OCI-LY7 (cell line): ENCODE measurements around the gene SCARF2. TPM values are rescaled to one million over a fixed set of nuclear protein-coding genes. Genes with fewer than 3 reads are reported as not detected.

Experiments used
- BruUV-seq: library from RNA; stranded (reverse); fragments of 400-500 nt; replicated peaks from 2 replicates; lab custom pipeline; 2021; lab: Mats Ljungman, UMichigan
- CTCF ChIA-PET: fragments of 300-600 bp; sonication (Branson Sonifier 250); formaldehyde crosslinking; loops from one replicate; lab custom pipeline; 2022; ENCODE audit warnings: antibody characterized with exemption; ENCODE audit not compliant: unreplicated experiment; lab: Charles Lee
- POLR2A ChIA-PET: fragments of 300-600 bp; sonication (Branson Sonifier 250); formaldehyde crosslinking; loops from one replicate; lab custom pipeline; 2022; ENCODE audit warnings: antibody characterized with exemption; lab: Charles Lee
- DNase-seq: peaks from one replicate; pipeline ENCODE4 v3.0.0-alpha.2; 2015; ENCODE audit warnings: low spot score
- H2AFZ ChIP-seq: fragments of 200-600 bp; sonication (generic), shearing (Covaris generic); 2 replicates; pipeline ENCODE4 v1.6.1; 2014; ENCODE audit warnings: mild to moderate bottlenecking, antibody characterized with exemption, low read length, moderate library complexity
- H3K27ac ChIP-seq: fragments of 200-600 bp; sonication (generic); 2 replicates; pipeline ENCODE4 v1.5.1; 2014; ENCODE audit warnings: mixed run types, low read depth, mild to moderate bottlenecking, moderate library complexity, low read length, inconsistent platforms; ENCODE audit not compliant: poor library complexity, severe bottlenecking
- H3K36me3 ChIP-seq: fragments of 200-600 bp; sonication (generic); 2 replicates; pipeline ENCODE4 v1.6.1; 2014; ENCODE audit warnings: mild to moderate bottlenecking, antibody characterized with exemption, low read length, moderate library complexity, mixed read lengths; ENCODE audit not compliant: insufficient read depth
- H3K4me1 ChIP-seq: fragments of 200-600 bp; sonication (generic); 2 replicates; pipeline ENCODE4 v1.5.1; 2014; ENCODE audit warnings: mild to moderate bottlenecking, low read length; ENCODE audit not compliant: insufficient read depth, poor library complexity, severe bottlenecking
- H3K4me2 ChIP-seq: fragments of 200-600 bp; sonication (generic); 2 replicates; pipeline ENCODE4 v1.6.1; 2014; ENCODE audit warnings: mild to moderate bottlenecking, low read length
- H3K4me3 ChIP-seq: fragments of 200-600 bp; sonication (generic); 2 replicates; pipeline ENCODE4 v1.5.1; 2014; ENCODE audit warnings: mild to moderate bottlenecking, low read depth, low read length; ENCODE audit not compliant: poor library complexity, severe bottlenecking
- H3K79me2 ChIP-seq: fragments of 200-600 bp; sonication (generic); 2 replicates; pipeline ENCODE4 v1.6.1; 2016; ENCODE audit warnings: low read depth, mild to moderate bottlenecking, low read length, moderate library complexity, mixed read lengths; ENCODE audit not compliant: insufficient read depth
- H3K9me2 ChIP-seq: fragments of 200-600 bp; sonication (generic); 2 replicates; pipeline ENCODE4 v1.6.1; 2016; ENCODE audit warnings: mild to moderate bottlenecking, low read length, mixed read lengths; ENCODE audit not compliant: insufficient read depth
- H3K9me3 ChIP-seq: fragments of 200-600 bp; sonication (generic); 2 replicates; pipeline ENCODE4 v1.6.1; 2014; ENCODE audit warnings: mild to moderate bottlenecking, mixed run types, low read length, mixed read lengths
- H4K20me1 ChIP-seq: fragments of 200-600 bp; sonication (generic); 2 replicates; pipeline ENCODE4 v1.6.1; 2014; ENCODE audit warnings: mild to moderate bottlenecking, antibody characterized with exemption, low read length, moderate library complexity, mixed read lengths; ENCODE audit not compliant: insufficient read depth
- CTCF ChIP-seq: fragments of 200-600 bp; sonication (generic); conservative IDR thresholded peaks from 2 replicates; pipeline ENCODE4 v1.5.1; 2014; ENCODE audit warnings: mild to moderate bottlenecking, antibody characterized with exemption, low read length, moderate library complexity, mixed read lengths
- EZH2phosphoT487 ChIP-seq: fragments of 200-600 bp; sonication (generic); IDR thresholded peaks from 2 replicates; pipeline ENCODE4 v1.6.1; 2018; ENCODE audit warnings: low read depth, borderline replicate concordance, mild to moderate bottlenecking, mixed run types, antibody characterized with exemption, low read length, moderate library complexity, mixed read lengths
- intact Hi-C: fragments of 100-400 bp; cut with micrococcal nuclease; formaldehyde crosslinking; loops from one replicate; pipeline ENCODE4 v1.10.0; 2022; ENCODE audit not compliant: unreplicated experiment
- total RNA-seq, 2 experiments: library from RNA; depleted of rRNA in 1 of 2; stranded (reverse); fragments of >200 nt in 1 of 2; shearing (Covaris generic) in 1 of 2; gene quantifications; 2 replicates each; pipeline ENCODE4 v1.2.3, GENCODE V29; 2014 to 2022

Gene SCARF2
- total RNA-seq, 2 experiments from 2014 or later: 1.0 to 2.2 TPM

- Histone ChIP-seq H3K27ac (no peak overlapping the region), H3K4me1 (no peaks in the 10 kb centered on the region), H3K79me2 (no peaks in the 10 kb centered on the region), H3K9me2 (no peaks in the 10 kb centered on the region), H3K9me3 (peaks cover 5% of the 10 kb centered on the region; the same call in 1 of the 2 replicates), H4K20me1 (no peaks in the 10 kb centered on the region), H3K4me3 (no peak overlapping the region), H2AFZ (no peak overlapping the region), H3K36me3 (no peaks in the 10 kb centered on the region), H3K4me2 (no peak overlapping the region)
- ChIA-PET CTCF (no interaction called here), POLR2A (no interaction called here)
- intact Hi-C loops: no loop called here
- DNase-seq: no peak
- TF ChIP-seq CTCF: no peak
- BruUV-seq: no TSS peak
These were observed 50.7 kb downstream of the SCARF2 start for GRCh38 chr22:20386972-20387371.

- Histone ChIP-seq H4K20me1 (no peaks in the 10 kb centered on the region), H3K4me1 (no peaks in the 10 kb centered on the region), H3K79me2 (no peaks in the 10 kb centered on the region), H3K9me2 (no peaks in the 10 kb centered on the region), H3K4me2 (no peak overlapping the region), H3K36me3 (no peaks in the 10 kb centered on the region), H2AFZ (no peak overlapping the region), H3K4me3 (no peak overlapping the region), H3K27ac (no peak overlapping the region), H3K9me3 (peaks cover 5% of the 10 kb centered on the region; the same call in 1 of the 2 replicates)
- intact Hi-C loops: no loop called here
- no peak for DNase-seq
- ChIA-PET POLR2A (no interaction called here), CTCF (no interaction called here)
- TF ChIP-seq CTCF (no peak), EZH2phosphoT487 (no peak)
- BruUV-seq: no TSS peak
These were observed 51.3 kb downstream of the SCARF2 start for GRCh38 chr22:20386336-20386735.

GRCh38 chr22:20384865-20385264, 52.8 kb downstream of the SCARF2 start:
- no peak for DNase-seq
- Histone ChIP-seq H4K20me1 (no peaks in the 10 kb centered on the region), H3K9me2 (no peaks in the 10 kb centered on the region), H3K36me3 (no peaks in the 10 kb centered on the region), H3K4me3 (no peak overlapping the region), H3K4me1 (no peaks in the 10 kb centered on the region), H2AFZ (no peak overlapping the region), H3K9me3 (peaks cover 5% of the 10 kb centered on the region; the same call in 1 of the 2 replicates), H3K79me2 (no peaks in the 10 kb centered on the region), H3K4me2 (no peak overlapping the region), H3K27ac (no peak overlapping the region)
- intact Hi-C loops: no loop called here
- TF ChIP-seq CTCF (no peak), EZH2phosphoT487 (no peak)
- ChIA-PET POLR2A (no interaction called here), CTCF (no interaction called here)
- no TSS peak for BruUV-seq
